ENCODE data around the gene CCNA2.

Gene CCNA2

DNA sequence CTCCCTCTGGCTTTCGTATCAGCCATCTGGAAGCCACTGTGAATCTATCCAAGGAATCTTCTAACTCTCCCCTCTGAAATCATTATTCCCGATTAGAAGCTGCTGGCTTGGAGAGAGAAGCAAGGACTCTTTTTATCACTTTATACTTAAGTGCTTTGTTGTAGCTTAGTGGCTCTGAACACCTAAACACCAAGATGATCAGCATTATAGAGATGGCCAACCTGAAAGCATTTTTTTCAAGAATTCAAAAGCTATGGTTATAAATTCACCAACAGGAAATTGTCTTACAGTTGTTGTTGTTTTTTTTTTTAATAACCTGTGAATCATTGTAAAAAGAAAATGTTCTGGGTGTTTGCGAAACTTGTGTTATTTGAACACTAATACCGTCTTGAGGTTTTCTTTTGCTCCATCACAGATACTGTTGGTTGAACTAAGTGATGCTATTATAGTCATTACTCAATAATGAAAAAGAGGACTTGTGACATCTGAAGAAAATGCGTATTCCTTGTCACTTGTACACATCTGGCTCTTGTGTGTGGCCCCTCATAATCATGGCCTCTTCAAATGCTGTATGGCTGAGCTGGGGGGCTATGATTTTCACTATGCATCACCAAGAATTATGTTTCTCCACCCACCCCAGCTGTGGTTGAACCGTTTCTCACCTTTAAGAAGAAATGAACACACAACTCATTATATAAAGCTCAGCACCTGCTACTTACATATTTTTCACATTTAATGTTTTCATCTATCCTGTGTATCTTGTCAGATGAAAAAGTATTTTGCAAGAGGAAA is 46.9 kb downstream of the CCNA2 start:
- H3K9ac ChIP-seq (ENCODE audit: low read length in 2 of 2), result no peak overlapping the region
- no peak overlapping the region for H3K4me3 ChIP-seq (ENCODE audit: low read length in 2 of 2)
- H3K27ac ChIP-seq (ENCODE audit: low read length), result no peak overlapping the region
- H3K36me3 ChIP-seq (ENCODE audit: control insufficient read depth in 2 of 2, insufficient read depth in 2 of 2, low read length in 2 of 2), result no peaks in the 10 kb centered on the region
- H3K9me3 ChIP-seq (ENCODE audit: control insufficient read depth in 2 of 2, low read length in 2 of 2), result no peaks in the 10 kb centered on the region
- no peaks in the 10 kb centered on the region for H3K4me1 ChIP-seq (ENCODE audit: control insufficient read depth, insufficient read depth, low read length)
- peaks cover 4 to 5% of the 10 kb centered on the region in 2 donors for H3K27me3 ChIP-seq (ENCODE audit: control insufficient read depth in 1 of 2, insufficient read depth in 2 of 2, low read length in 2 of 2)

GRCh38 chr4:121773883-121774282 is 49.8 kb downstream of the CCNA2 start:
- no peaks in the 10 kb centered on the region for H3K9me3 ChIP-seq (ENCODE audit: control insufficient read depth in 2 of 2, low read length in 2 of 2)

DNA sequence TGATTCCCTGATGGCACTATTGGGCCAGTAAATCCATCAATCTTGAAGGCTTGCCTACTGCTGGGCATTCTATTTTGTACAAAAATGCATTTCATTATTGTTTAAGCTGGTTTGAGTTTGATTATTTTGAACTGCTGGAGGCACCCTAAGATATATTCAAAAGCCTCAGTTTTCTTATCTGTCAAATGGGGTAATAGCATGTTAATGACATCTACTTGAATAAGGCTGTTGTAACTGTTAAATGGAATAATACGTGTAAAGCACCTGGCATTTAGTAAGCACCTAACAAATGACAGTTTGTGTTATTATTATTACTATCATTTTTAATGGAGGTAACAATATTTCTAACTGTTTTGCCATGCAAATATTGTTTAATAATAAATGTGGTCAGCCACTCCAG is 51.8 kb downstream of the CCNA2 start:
- Histone ChIP-seq H3K27me3 (ENCODE audit: control insufficient read depth in 1 of 2, insufficient read depth in 2 of 2, low read length in 2 of 2) (peaks cover 0 to 6% of the 10 kb centered on the region in 2 donors), H3K27ac (ENCODE audit: low read length) (no peak overlapping the region), H3K4me1 (ENCODE audit: control insufficient read depth, insufficient read depth, low read length) (no peaks in the 10 kb centered on the region), H3K9ac (ENCODE audit: low read length in 2 of 2) (no peak overlapping the region), H3K36me3 (ENCODE audit: control insufficient read depth in 2 of 2, insufficient read depth in 2 of 2, low read length in 2 of 2) (no peaks in the 10 kb centered on the region), H3K9me3 (ENCODE audit: control insufficient read depth in 2 of 2, low read length in 2 of 2) (no peaks in the 10 kb centered on the region), H3K4me3 (ENCODE audit: low read length in 2 of 2) (no peak overlapping the region)

More at GRCh38 chr4:121773883-121774282, 49.8 kb downstream of the CCNA2 start:
- Histone ChIP-seq H3K36me3 (ENCODE audit: control insufficient read depth in 2 of 2, insufficient read depth in 2 of 2, low read length in 2 of 2) (no peaks in the 10 kb centered on the region), H3K4me1 (ENCODE audit: control insufficient read depth, insufficient read depth, low read length) (no peaks in the 10 kb centered on the region), H3K9ac (ENCODE audit: low read length in 2 of 2) (no peak overlapping the region), H3K27ac (ENCODE audit: low read length) (no peak overlapping the region), H3K4me3 (ENCODE audit: low read length in 2 of 2) (no peak overlapping the region), H3K27me3 (ENCODE audit: control insufficient read depth in 1 of 2, insufficient read depth in 2 of 2, low read length in 2 of 2) (peaks cover 0 to 6% of the 10 kb centered on the region in 2 donors)

- Histone ChIP-seq H3K9me3 (ENCODE audit: control insufficient read depth in 2 of 2, low read length in 2 of 2) (no peaks in the 10 kb centered on the region), H3K4me3 (ENCODE audit: low read length in 2 of 2) (no peak overlapping the region), H3K27me3 (ENCODE audit: control insufficient read depth in 1 of 2, insufficient read depth in 2 of 2, low read length in 2 of 2) (peaks cover 12 to 16% of the 10 kb centered on the region in 2 donors)
These were observed 54.3 kb downstream of the CCNA2 start for GRCh38 chr4:121769341-121769740.

DNA sequence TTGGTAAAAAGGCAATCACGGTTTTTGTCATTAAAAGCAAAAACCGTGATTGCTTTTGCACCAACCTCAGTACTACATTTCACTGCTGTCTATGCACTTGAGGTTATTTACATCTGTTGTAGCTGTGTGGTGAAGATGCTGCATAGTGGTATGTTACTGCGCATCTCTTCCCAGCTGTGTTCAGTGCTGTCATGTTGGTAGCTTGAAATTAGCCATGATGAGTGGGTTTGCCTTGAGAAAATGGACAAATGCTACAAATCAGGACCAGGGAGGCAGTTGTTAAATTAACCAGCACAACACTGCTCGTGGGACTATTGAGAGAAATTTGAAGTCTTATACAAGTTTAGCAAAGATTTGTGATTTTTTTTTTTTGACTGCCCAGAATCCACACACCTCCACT is 56.5 kb downstream of the CCNA2 start:
- peaks cover 18 to 20% of the 10 kb centered on the region in 2 donors for H3K27me3 ChIP-seq (ENCODE audit: control insufficient read depth in 1 of 2, insufficient read depth in 2 of 2, low read length in 2 of 2)
- no peak overlapping the region for H3K27ac ChIP-seq (ENCODE audit: low read length)
- no peak overlapping the region for H3K4me3 ChIP-seq (ENCODE audit: low read length in 2 of 2)
- peaks cover 8% of the 10 kb centered on the region for H3K4me1 ChIP-seq (ENCODE audit: control insufficient read depth, insufficient read depth, low read length)
- no peaks in the 10 kb centered on the region for H3K9me3 ChIP-seq (ENCODE audit: control insufficient read depth in 2 of 2, low read length in 2 of 2)
- H3K9ac ChIP-seq (ENCODE audit: low read length in 2 of 2), result no peak overlapping the region
- H3K36me3 ChIP-seq (ENCODE audit: control insufficient read depth in 2 of 2, insufficient read depth in 2 of 2, low read length in 2 of 2), result no peaks in the 10 kb centered on the region

More at GRCh38 chr4:121769341-121769740, 54.3 kb downstream of the CCNA2 start:
- no peaks in the 10 kb centered on the region for H3K36me3 ChIP-seq (ENCODE audit: control insufficient read depth in 2 of 2, insufficient read depth in 2 of 2, low read length in 2 of 2)
- no peak overlapping the region for H3K27ac ChIP-seq (ENCODE audit: low read length)
- H3K9ac ChIP-seq (ENCODE audit: low read length in 2 of 2), result no peak overlapping the region
- H3K4me1 ChIP-seq (ENCODE audit: control insufficient read depth, insufficient read depth, low read length), result peaks cover 8% of the 10 kb centered on the region

Measured in stomach smooth muscle (tissue), 2 donors.